ENCODE data around the gene SH3RF3. TPM values are rescaled to one million over a fixed set of nuclear protein-coding genes. Genes with fewer than 3 reads are reported as not detected.

SH3RF3 gene
- total RNA-seq, 1 donor from 2014 or later: 35.8 TPM

DNA sequence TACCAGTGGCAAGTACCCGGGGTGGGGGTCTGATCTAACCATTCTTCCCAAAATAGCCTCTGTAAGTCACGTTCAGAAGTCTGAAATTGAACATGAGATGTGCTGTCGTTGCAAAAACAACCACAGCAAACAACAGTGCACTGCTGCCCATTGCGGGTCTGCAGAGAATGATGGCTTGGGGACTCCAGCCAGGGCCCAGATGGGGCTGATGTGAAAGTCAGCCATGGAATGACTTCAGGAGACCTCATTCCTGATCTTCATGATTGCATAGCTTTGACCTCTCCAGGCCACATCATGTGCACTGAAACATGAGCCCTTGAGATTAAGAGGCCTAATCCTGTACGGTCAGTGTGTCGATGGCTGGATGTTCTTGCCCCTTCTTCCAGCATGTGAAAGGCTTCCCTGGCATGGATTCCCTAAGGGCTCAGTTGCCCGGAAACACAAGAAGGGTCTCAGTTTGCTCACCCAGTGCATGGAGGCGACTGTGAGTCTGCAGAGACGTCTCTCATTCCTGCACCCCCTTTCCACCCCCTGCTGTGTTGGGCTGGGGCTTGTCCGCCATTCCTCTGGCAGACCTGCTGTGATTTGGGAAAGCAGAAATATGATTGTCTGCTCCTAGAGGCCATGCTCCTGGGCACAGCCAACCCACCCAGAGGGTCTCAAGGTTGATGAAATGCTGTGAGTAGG lies 293.2 kb downstream of the SH3RF3 start:
- no peak for DNase-seq (ENCODE audit: extremely low read depth, low read depth, low spot score)

DNA sequence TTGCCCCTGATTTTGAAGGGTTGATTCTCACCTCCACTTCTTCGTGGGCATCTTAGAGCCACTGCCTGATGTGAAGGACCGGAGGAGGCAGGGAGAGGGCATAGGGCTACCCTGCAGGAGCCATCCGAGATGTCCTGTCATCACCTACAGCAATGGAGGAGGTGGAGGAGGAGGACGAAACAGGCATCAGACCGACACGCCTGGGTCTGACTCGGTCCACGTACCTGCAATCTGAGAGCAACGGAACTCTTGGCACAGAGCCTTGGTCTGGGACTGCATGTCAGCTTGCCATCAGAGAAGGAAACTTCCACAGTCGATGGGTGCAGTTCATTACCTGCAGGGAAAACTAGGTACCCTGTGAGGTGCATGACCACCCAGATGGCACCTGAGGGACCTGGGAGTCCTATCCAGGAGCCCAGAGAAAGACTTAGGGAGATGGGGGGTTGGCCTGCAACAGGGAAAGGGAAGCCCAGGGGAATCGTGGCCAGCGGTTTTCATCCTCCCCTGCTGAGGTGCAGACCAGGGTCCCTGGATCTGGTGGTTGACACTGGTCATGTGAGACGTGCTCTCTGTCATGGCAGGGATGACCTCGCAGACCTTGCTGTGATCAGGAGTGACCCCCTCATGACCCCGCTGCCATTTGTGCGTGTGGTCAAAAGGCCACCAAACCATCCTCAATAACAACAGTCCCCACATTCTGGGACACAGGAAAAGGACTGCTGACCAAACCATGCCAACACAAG lies 293.9 kb downstream of the SH3RF3 start:
- DNase-seq (ENCODE audit: extremely low read depth, low read depth, low spot score): no peak

DNA sequence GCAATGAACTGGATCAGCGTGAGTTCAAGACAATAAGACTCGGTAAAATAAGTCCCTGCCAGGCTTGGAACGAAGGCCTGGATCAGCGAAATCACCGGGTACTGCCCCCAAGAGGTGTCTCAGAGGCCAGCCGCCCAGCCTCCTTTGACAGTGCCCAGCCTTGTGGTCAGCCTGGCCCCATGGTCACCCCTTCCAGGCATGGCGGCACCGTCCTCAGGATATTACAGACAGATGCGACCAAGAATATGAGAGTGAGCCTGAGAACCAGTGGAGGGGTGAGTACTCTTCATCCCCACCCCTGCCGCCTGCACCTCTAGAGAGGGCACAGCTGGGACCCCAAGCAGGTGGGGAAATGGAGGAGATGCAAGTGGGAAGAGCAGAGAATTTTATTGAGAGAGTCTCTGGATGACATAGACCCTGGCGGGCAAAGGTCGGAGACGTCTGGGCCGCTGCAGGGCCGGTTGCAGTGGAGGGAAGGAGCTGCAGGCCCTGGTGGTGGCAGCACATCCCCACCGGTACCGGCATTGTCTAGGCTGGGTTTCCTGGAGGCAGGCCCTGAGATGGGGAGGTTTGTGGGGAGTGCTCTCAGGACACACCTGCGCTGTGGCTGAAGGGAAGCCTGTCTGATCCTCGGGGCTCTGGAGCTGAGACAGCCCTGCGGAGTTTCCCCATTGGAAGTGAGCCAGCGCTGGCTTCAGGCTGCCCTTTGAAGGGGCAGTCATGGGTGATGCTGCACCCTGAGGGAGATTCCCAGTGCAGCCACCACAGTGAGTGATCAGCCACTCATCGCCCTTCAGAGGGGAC lies 294.8 kb downstream of the SH3RF3 start:
- DNase-seq (ENCODE audit: extremely low read depth, low read depth, low spot score): no peak

GRCh38 chr2:109425411-109425810 lies 296.4 kb downstream of the SH3RF3 start:
- no peak for DNase-seq (ENCODE audit: extremely low read depth, low read depth, low spot score)

DNA sequence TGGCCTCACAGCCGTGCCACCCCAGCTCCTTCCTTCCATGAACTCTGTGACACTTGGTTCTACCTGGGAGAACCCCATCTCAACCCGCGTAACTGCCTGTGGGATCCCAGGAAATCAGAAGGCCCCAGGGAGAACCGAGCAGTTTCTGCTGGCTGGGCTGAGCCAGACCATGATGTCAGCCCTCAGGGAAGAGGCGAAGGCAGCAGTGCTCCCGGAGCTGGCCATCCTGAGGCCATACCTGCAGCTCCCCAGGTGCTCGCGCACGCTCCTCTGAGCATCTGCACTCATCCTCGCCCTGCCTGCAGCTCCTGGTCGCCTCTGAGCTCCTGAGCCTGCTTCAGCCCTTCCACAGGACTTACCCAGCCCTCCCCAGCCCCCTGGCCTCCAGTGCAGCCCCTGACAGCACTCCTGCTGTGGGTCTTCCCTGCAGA lies 298.7 kb downstream of the SH3RF3 start:
- no peak for DNase-seq (ENCODE audit: extremely low read depth, low read depth, low spot score)

- DNase-seq (ENCODE audit: extremely low read depth, low read depth, low spot score): no peak
Measured at GRCh38 chr2:109428281-109428680, 299.3 kb downstream of the SH3RF3 start.

- no peak for DNase-seq (ENCODE audit: extremely low read depth, low read depth, low spot score)
Measured at GRCh38 chr2:109428841-109429566, 300.0 kb downstream of the SH3RF3 start.

DNA sequence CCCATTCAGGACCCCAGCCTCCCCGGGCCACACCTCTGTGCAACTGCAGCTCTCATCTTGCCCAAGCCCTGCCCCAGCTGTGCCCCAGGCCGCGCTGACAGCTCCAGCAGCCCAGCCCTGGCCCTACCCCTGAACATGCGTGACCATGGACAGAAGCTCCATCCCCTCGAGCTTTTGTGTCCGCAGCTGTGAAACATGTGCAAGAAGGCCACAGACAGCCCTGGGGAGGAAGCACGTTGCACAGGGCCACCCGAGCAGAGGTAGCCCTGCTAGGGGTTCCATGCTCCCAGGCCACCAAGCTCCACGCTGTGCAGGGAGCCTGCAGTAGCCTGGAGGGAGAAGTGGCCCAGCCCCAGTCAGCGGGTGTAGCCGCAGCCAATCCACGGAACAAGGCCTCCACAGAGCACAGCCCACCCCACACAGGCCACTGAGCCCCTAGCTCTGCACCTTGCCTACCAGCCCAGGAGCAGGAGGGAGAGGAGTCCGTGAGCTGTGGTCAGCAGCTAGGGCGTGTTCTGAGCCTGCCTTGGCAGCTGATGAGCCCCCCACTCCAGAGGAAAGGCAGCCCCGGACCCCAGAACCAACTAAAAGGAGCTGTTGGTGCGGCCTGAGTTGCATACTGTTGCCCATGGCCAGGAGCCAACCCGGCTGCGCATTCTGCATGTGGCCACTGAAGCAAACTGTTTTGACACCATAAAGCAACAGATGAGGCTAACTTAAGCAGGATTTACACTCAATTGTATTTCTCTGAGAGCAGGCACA lies 300.7 kb downstream of the SH3RF3 start:
- no peak for DNase-seq (ENCODE audit: extremely low read depth, low read depth, low spot score)

GRCh38 chr2:109430329-109430636 lies 301.3 kb downstream of the SH3RF3 start:
- no peak for DNase-seq (ENCODE audit: extremely low read depth, low read depth, low spot score)

DNA sequence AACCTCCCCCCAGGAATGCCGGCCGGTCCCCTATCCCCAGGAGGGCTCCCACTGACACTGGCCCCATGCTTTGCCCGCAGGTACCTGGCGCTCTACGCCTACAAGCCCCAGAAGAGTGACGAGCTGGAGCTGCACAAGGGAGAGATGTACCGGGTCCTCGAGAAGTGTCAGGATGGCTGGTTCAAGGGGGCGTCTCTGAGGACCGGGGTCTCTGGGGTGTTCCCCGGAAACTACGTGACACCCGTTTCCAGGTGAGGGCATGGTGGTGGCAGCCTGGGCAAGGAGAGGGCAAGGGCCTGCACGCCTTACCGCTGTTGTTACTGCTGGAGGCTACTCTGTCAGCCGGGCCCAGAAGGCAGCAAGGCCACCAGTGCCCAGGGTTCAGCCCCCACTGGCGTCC lies 303.4 kb downstream of the SH3RF3 start:
- DNase-seq (ENCODE audit: extremely low read depth, low read depth, low spot score): no peak

- DNase-seq (ENCODE audit: extremely low read depth, low read depth, low spot score): no peak
Measured at GRCh38 chr2:109433486-109433885, 304.5 kb downstream of the SH3RF3 start.

- DNase-seq (ENCODE audit: extremely low read depth, low read depth, low spot score): no peak
Measured at GRCh38 chr2:109433926-109434325, 304.9 kb downstream of the SH3RF3 start.

DNA sequence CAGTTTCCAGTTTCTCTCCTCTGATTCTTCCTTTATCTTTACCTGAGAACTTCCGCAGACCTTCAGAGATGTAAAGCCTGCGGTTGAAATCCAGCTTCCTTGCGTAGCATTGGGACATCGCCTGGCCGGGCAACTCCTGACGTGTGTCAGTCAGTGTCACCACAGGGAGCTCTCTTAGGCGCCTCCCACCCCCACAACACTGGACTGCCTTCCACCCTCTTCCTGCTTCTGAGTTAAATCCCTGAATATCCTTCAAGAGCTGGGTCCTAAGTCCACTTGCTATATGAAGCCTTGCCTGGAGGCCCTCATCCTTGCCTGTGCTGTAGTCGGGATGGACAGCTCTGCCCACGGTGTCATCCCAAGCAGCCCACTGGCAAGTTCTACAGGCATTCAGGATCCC lies 305.3 kb downstream of the SH3RF3 start:
- no peak for DNase-seq (ENCODE audit: extremely low read depth, low read depth, low spot score)

DNA sequence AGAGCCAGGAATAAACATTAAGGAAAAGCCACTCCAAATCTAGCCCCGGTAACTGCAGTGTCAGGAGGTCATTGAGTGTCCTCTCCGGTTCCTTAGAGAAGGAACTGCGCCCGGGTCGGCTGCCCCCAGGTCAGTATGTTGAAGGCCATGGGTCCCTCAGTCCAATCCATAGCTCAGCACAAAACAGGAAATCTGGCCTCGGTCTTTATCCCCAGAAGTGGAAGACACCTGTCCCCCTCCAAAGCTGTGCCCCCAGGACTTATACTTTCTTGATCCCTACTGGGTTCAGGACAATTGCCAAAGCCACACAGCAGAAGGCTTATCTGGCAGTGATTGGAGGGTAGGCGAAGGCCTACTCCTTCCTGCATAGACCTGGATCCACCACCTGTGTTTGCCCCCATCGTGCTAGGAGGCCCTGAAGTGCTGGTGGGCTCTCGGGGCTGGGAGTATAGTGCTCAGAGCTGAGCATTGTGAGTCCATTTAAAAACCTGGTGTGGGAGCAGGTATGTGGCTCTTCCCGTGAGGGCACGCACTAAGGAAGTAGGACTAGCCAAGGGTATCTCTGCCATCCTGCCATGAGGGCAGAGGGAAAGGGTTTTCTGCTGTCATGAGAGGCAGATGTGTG lies 306.2 kb downstream of the SH3RF3 start:
- DNase-seq (ENCODE audit: extremely low read depth, low read depth, low spot score): no peak

GRCh38 chr2:109435901-109436598 lies 307.0 kb downstream of the SH3RF3 start:
- DNase-seq (ENCODE audit: extremely low read depth, low read depth, low spot score): no peak

GRCh38 chr2:109436610-109437225 lies 307.7 kb downstream of the SH3RF3 start:
- DNase-seq (ENCODE audit: extremely low read depth, low read depth, low spot score): no peak

- no peak for DNase-seq (ENCODE audit: extremely low read depth, low read depth, low spot score)
Measured at GRCh38 chr2:109437325-109438090, 308.5 kb downstream of the SH3RF3 start.

DNA sequence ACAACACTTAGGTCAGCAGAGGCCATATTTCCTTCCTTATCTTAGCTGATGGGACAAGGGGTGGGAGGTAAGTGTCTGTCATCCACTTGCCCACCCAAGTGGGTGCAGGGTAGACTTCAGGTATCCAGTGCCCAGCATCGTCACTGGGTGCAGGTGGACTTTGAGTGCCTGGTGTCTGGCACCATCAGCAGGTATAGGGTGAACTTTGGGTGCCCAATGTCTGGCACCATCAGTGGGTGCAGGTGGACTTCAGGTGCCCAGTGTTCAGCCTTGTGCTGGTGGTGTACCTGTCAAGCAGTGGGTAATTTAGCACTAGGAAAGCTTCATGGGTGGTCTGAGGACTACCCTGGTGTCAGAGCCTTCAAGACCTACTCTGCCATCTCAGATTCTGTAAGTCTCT lies 309.1 kb downstream of the SH3RF3 start:
- no peak for DNase-seq (ENCODE audit: extremely low read depth, low read depth, low spot score)
